Activated CD4-positive, alpha-beta T cell treated with anti-CD3 and anti-CD28 coated beads, Interleukin-2, Interleukin-4, amounts not matched to agents 100 ng/mL and 50 ng/mL, durations not matched to agents 16 hours and 8 hours (primary cell): ENCODE data around the gene ZNF18.
A peak's percentile ranks its signal among the peaks of the same experiment; 100 is the strongest.
"Not testable (repeated sequence)": the region's sequence is repeated elsewhere in the genome, so short reads cannot be mapped to it uniquely, and the experiment has no call there.

ENCODE experiments used
- DNase-seq: peaks from one replicate; pipeline ENCODE4 v3.0.0-alpha.2; 2020; ENCODE audit warnings: low spot score

The ZNF18 gene

DNA sequence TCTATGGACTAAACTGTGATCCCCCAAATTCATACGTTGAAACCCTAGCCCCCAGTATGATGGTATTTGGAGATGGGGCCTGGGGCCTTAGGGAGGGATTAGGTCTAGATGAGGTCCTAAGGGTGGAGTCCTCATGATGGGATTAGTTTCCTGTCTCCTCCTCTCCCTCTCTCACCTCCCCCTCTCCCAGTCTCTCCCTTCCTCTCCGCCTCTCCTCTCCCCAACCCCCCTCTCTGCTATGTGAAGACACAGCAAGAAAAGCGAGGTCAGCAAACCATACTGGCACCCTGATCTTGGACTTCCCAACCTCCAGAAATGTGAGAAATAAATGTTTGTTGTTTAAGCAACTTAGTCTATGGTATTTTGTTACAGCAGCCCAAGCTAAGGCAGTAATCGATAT lies 15.4 kb downstream of the ZNF18 start:
- no peak for DNase-seq

- no peak for DNase-seq
Observed at GRCh38 chr17:11980813-11981212, 16.5 kb downstream of the ZNF18 start.

DNA sequence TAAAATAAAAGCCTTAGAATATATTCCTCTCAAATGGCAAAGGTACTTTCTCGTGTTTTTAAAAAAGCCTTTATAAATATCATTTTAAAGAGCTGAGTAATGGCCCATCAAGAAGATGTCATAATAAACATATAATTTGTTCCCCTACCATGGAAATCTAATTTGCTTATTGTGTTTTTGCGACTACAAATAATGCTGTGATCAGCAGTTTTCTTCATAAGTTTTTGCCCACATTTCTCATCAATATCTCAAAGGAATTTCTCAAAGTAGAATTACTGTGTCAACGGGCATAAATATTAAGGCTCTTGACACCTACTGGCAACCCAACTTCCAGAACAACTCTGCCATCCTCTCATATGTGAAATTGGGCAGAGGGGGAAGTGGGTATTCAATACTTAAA lies 17.5 kb downstream of the ZNF18 start:
- no peak for DNase-seq

DNA sequence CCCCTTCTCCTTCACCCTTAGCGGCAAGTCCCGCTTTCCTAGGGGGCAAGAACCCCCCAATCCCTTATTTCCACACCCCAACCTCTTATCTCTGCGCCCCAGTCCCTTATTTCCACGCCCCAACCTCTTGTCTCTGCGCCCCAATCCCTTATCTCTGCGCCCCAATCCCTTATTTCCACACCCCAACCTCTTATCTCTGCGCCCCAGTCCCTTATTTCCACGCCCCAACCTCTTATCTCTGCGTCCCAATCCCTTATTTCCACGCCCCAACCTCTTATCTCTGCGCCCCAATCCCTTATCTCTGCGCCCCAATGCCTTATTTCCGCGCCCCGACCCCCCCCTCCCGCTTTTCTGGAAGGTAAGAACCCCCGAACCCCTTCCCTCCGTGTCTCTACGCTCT lies 24.5 kb downstream of the ZNF18 start:
- DNase-seq = not testable (repeated sequence)

GRCh38 chr17:11969565-11969964 lies 27.7 kb downstream of the ZNF18 start:
- no peak for DNase-seq

GRCh38 chr17:11954936-11955335 lies 42.3 kb downstream of the ZNF18 start:
- DNase-seq = no peak

DNA sequence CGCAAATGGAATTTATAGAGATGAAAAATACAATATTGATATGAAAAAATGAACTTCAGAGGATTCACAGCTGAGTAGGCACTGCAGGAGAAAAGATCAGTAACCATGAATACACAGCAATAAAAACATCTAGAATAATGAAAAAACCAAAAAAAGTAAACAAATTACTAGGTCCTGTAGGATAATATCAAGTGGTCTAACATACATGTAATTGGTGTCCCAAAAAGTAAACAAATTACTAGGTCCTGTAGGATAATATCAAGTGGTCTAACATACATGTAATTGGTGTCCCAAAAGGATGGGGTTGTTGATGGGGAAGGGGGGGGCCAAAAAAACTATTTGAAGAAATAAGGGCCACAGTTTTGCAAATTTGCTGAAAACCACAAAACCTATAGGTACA lies 43.4 kb downstream of the ZNF18 start:
- no peak for DNase-seq

DNA sequence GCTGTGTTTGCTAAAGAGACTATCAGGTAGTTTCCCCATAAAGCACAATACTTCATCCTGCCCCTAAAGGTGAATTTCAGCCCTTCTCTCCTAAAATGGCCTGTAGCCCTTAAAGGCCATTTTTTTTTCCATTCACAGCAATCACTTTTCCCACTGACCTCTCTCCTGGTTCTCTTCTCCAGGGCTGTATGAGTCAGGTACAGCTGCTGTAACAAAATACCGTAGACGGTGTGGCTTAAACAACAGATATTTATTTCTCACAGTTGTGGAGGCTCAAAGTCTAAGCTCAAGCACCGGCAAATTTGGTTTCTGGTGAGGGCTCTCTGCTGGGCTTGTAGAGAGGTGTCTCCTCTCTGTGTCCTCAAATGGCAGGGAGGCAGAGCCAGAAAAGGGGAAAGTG lies 44.7 kb downstream of the ZNF18 start:
- DNase-seq = no peak

- DNase-seq = no peak
Observed at GRCh38 chr17:11950771-11951519, 46.3 kb downstream of the ZNF18 start.

DNA sequence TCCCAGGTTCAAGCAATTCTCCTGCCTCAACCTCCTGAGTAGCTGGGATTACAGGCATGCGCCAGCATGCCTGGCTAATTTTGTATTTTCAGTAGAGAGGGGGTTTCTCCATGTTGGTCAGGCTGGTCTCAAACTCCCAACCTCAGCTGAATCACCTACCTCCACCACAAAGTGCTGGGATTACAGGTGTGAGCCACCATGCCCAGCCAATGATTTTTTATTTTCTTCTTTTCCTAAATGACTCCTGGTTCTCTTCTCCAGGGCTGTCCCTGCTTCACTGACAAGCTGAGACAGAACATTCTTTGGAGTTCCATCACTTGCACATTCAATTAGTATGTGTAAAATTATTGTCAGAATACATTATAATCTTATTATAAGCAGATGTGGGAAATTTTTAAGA lies 47.7 kb downstream of the ZNF18 start:
- not testable (repeated sequence) for DNase-seq

DNA sequence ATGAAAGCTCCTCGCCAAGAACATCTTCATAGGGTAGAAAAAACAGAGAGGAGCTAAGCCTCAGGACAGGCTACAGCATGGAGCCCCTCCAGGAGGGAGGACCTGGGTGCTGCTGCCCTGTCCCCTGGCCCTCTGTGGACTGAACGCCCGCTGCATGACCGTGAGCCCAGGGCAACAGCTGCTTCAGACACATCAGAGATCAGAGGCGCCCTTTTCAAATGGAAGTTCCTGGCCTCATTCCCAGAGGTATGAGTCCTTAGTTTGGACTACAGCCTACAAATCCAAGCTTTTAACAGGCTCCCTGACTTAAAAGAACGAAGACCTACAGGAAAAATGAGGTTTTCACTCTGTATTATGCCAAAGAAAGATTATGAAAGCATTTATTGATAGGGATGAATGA lies 48.5 kb downstream of the ZNF18 start:
- DNase-seq = no peak

DNA sequence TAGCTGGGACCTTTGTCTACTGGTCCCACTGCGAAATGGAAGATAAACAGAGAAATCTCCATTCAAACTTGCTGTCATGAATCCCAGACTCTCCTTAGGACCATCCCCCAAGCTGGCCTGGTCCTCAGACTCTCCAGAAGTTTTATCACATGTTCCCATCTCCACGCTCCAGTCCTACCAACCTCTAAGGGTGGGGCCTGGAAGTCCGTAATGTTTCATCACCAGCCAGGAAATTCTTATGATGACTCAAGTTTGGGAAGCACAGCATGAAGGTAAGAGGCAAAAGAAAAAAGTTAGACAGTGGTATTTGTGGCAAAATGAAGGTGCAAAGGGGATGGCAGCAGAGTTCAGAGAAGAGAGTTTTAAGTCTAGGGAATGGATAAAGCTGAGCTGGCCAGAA lies 52.7 kb downstream of the ZNF18 start:
- no peak for DNase-seq

- no peak for DNase-seq
Observed at GRCh38 chr17:11943759-11944347, 53.4 kb downstream of the ZNF18 start.

- DNase-seq = not testable (repeated sequence)
Observed at GRCh38 chr17:11943086-11943485, 54.2 kb downstream of the ZNF18 start.

GRCh38 chr17:11940904-11941303 lies 56.4 kb downstream of the ZNF18 start:
- no peak for DNase-seq

- DNase-seq = peak; percentile 29
Observed at GRCh38 chr17:11935734-11936406, 61.4 kb downstream of the ZNF18 start.

DNA sequence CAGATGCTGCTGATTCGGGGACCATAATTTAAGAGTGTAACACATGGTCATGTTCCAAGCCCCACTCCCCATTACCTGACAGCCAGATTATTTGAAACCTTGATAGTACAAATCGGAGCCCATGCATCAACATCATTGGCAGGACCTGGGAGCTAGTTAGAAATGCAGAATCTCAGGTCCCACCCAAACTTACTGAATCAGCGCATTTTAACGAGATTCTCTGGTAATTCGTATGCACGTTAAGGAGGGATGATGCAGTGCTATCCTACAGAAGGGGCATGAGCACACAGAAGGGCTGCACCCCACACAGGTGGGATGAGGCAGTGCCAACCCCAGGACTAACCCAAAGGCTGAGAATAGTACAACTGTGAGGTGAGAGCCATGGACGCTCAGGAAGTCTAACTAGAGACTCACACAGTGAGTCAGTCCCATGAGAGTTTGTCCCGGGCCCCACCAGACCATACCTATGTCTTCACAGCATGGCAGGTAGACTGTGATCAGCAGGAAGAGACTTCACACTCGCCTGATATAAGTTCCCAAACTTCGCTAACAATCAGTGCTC lies 64.9 kb downstream of the ZNF18 start:
- no peak for DNase-seq

- no peak for DNase-seq
Observed at GRCh38 chr17:11928436-11928835, 68.8 kb downstream of the ZNF18 start.
